Measurements from ENCODE around the gene PDE6H. TPM values are rescaled to one million over a fixed set of nuclear protein-coding genes. Genes with fewer than 3 reads are reported as not detected.
A peak's percentile ranks its signal among the peaks of the same experiment; 100 is the strongest.

Gene PDE6H
- total and polyA plus RNA-seq, 7 donors: not detected

GRCh38 chr12:14981049-14981448 is 8.2 kb downstream of the PDE6H start:
- H3K27ac ChIP-seq: no peak overlapping the region
- no peaks in the 10 kb centered on the region for H3K9me3 ChIP-seq
- intact Hi-C loops (cut with DNase I): no loop called here
- H3K36me3 ChIP-seq: no peaks in the 10 kb centered on the region
- 78 to 94% methylated on average over 2 of the region's 2 CpGs for WGBS, 2 donors
- no peak overlapping the region for H3K4me3 ChIP-seq
- no peaks in the 10 kb centered on the region for H3K27me3 ChIP-seq
- DNase-seq: no peak
- H3K4me1 ChIP-seq: no peaks in the 10 kb centered on the region
- TF ChIP-seq POLR2A (IDR thresholded peaks at IDR 0.05): no peak
- TF ChIP-seq, protein P1, sequence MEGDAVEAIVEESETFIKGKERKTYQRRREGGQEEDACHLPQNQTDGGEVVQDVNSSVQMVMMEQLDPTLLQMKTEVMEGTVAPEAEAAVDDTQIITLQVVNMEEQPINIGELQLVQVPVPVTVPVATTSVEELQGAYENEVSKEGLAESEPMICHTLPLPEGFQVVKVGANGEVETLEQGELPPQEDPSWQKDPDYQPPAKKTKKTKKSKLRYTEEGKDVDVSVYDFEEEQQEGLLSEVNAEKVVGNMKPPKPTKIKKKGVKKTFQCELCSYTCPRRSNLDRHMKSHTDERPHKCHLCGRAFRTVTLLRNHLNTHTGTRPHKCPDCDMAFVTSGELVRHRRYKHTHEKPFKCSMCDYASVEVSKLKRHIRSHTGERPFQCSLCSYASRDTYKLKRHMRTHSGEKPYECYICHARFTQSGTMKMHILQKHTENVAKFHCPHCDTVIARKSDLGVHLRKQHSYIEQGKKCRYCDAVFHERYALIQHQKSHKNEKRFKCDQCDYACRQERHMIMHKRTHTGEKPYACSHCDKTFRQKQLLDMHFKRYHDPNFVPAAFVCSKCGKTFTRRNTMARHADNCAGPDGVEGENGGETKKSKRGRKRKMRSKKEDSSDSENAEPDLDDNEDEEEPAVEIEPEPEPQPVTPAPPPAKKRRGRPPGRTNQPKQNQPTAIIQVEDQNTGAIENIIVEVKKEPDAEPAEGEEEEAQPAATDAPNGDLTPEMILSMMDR (IDR thresholded peaks at IDR 0.05): no peak
- no peak for TF ChIP-seq EP300 (IDR thresholded peaks at IDR 0.05)
- TF ChIP-seq POLR2AphosphoS5 (IDR thresholded peaks at IDR 0.05): no peak

DNA sequence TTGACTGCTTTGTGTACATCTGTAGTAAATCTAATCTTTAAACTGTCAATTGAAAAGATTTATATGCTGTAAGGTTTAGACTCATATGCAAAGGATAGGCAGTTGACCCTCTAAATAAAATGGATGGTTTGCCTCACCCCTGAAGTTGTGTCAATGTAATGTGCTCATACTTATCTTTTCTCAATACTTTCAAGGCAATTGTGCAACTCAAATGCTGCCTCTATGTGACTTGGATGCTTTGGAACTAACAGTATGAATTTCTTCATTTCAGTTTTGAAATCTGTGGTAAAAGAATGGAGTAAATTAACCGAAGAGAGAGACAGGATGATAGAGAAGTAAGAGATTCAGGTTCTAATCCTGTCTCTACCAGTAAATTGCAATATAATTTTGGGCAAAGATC is 9.7 kb downstream of the PDE6H start:
- TF ChIP-seq EP300 (IDR thresholded peaks at IDR 0.05): no peak
- TF ChIP-seq POLR2AphosphoS5 (IDR thresholded peaks at IDR 0.05): no peak
- no peak for TF ChIP-seq POLR2A (IDR thresholded peaks at IDR 0.05)
- TF ChIP-seq, protein P1 (IDR thresholded peaks at IDR 0.05): no peak
- intact Hi-C loops (cut with DNase I): no loop called here
- DNase-seq: no peak
- Histone ChIP-seq H3K27ac (no peak overlapping the region), H3K4me1 (no peaks in the 10 kb centered on the region), H3K9me3 (no peaks in the 10 kb centered on the region), H3K4me3 (no peak overlapping the region), H3K36me3 (no peaks in the 10 kb centered on the region), H3K27me3 (no peaks in the 10 kb centered on the region)
- WGBS, 2 donors: 81 to 97% methylated on average over 1 of the region's 1 CpG

- no peak overlapping the region for H3K4me3 ChIP-seq
- WGBS, 2 donors: 33 to 72% methylated on average over 2 of the region's 2 CpGs
- no peaks in the 10 kb centered on the region for H3K4me1 ChIP-seq
- no peak for DNase-seq
- intact Hi-C loops (cut with DNase I): no loop called here
- H3K36me3 ChIP-seq: no peaks in the 10 kb centered on the region
- no peaks in the 10 kb centered on the region for H3K9me3 ChIP-seq
- no peak for TF ChIP-seq POLR2A (IDR thresholded peaks at IDR 0.05)
- no peaks in the 10 kb centered on the region for H3K27me3 ChIP-seq
- H3K27ac ChIP-seq: peak overlapping the region in 1 of 4 donors; percentile 5
These were observed 10.1 kb downstream of the PDE6H start for GRCh38 chr12:14982991-14983390.

GRCh38 chr12:14984036-14984435 is 11.2 kb downstream of the PDE6H start:
- Histone ChIP-seq H3K27me3 (no peaks in the 10 kb centered on the region), H3K27ac (no peak overlapping the region), H3K9me3 (no peaks in the 10 kb centered on the region), H3K4me1 (no peaks in the 10 kb centered on the region), H3K4me3 (no peak overlapping the region), H3K36me3 (no peaks in the 10 kb centered on the region)
- no peak for TF ChIP-seq EP300 (IDR thresholded peaks at IDR 0.05)
- intact Hi-C loops (cut with DNase I): no loop called here
- 49 to 76% methylated on average over 1 of the region's 1 CpG for WGBS, 2 donors
- no peak for DNase-seq

GRCh38 chr12:14984766-14985285 is 12.0 kb downstream of the PDE6H start:
- WGBS, 2 donors: 82 to 84% methylated on average over 1 of the region's 1 CpG
- Histone ChIP-seq H3K27me3 (no peaks in the 10 kb centered on the region), H3K27ac (no peak overlapping the region), H3K4me1 (no peaks in the 10 kb centered on the region), H3K4me3 (no peak overlapping the region), H3K9me3 (no peaks in the 10 kb centered on the region), H3K36me3 (no peaks in the 10 kb centered on the region)
- intact Hi-C loops (cut with DNase I): no loop called here
- no peak for DNase-seq
- no peak for TF ChIP-seq EP300 (IDR thresholded peaks at IDR 0.05)
- TF ChIP-seq POLR2A (IDR thresholded peaks at IDR 0.05): no peak
- TF ChIP-seq, protein P1 (IDR thresholded peaks at IDR 0.05): no peak
- TF ChIP-seq POLR2AphosphoS5 (IDR thresholded peaks at IDR 0.05): no peak

GRCh38 chr12:14986449-14986848 is 13.6 kb downstream of the PDE6H start:
- WGBS, 2 donors: 59 to 82% methylated on average over 4 of the region's 4 CpGs
- intact Hi-C loops (cut with DNase I): no loop called here
- no peaks in the 10 kb centered on the region for H3K27me3 ChIP-seq
- H3K9me3 ChIP-seq: no peaks in the 10 kb centered on the region
- no peak overlapping the region for H3K27ac ChIP-seq
- no peak for TF ChIP-seq POLR2A (IDR thresholded peaks at IDR 0.05)
- TF ChIP-seq, protein P1 (IDR thresholded peaks at IDR 0.05): no peak
- no peak for TF ChIP-seq POLR2AphosphoS5 (IDR thresholded peaks at IDR 0.05)
- no peak for TF ChIP-seq EP300 (IDR thresholded peaks at IDR 0.05)
- no peaks in the 10 kb centered on the region for H3K36me3 ChIP-seq
- H3K4me3 ChIP-seq: no peak overlapping the region
- no peaks in the 10 kb centered on the region for H3K4me1 ChIP-seq
- DNase-seq: no peak

Data from sigmoid colon (tissue), 7 donors.